MM.1S (cell line): ENCODE data around the gene ZFAND2B.

Experiments used
- DNase-seq: peaks from one replicate; pipeline ENCODE4 v3.0.0-alpha.2; 2015
- H2AFZ ChIP-seq: fragments of 300-600 bp; sonication (generic); 2 replicates; pipeline ENCODE4 v1.6.0; 2016; ENCODE audit warnings: antibody characterized with exemption, low read length
- H3F3A ChIP-seq: fragments of 300-600 bp; sonication (generic); 2 replicates; pipeline ENCODE4 v1.6.1; 2016; ENCODE audit warnings: mild to moderate bottlenecking, antibody characterized with exemption, low read length, moderate library complexity, mixed read lengths; ENCODE audit not compliant: insufficient read depth
- H3K27ac ChIP-seq: fragments of 300-600 bp; sonication (generic); 2 replicates; pipeline ENCODE4 v1.5.1; 2016; ENCODE audit warnings: mild to moderate bottlenecking, low read length
- H3K27me3 ChIP-seq: fragments of 300-600 bp; sonication (generic); replicated peaks from 2 replicates; pipeline ENCODE4 v1.6.0; 2016; ENCODE audit warnings: low read length; ENCODE audit not compliant: insufficient read depth
- H3K36me3 ChIP-seq: fragments of 300-600 bp; sonication (generic); replicated peaks from 2 replicates; pipeline ENCODE4 v1.6.1; 2016; ENCODE audit warnings: mild to moderate bottlenecking, low read length, mixed read lengths; ENCODE audit not compliant: insufficient read depth
- H3K4me1 ChIP-seq: fragments of 300-600 bp; sonication (generic); 2 replicates; pipeline ENCODE4 v1.6.1; 2016; ENCODE audit warnings: low read length, mixed read lengths
- H3K4me2 ChIP-seq: fragments of 300-600 bp; sonication (generic); 2 replicates; pipeline ENCODE4 v1.6.0; 2016; ENCODE audit warnings: low read depth, low read length
- H3K4me3 ChIP-seq: fragments of 300-600 bp; sonication (generic); 2 replicates; pipeline ENCODE4 v1.5.1; 2016; ENCODE audit warnings: low read length, mixed read lengths
- H3K79me2 ChIP-seq: fragments of 300-600 bp; sonication (generic); 2 replicates; pipeline ENCODE4 v1.6.1; 2016; ENCODE audit warnings: mixed run types, low read length, mixed read lengths
- H3K9ac ChIP-seq: fragments of 300-600 bp; sonication (generic); 2 replicates; pipeline ENCODE4 v1.6.1; 2016; ENCODE audit warnings: low read length, mixed read lengths
- H3K9me2 ChIP-seq: fragments of 300-600 bp; sonication (generic); replicated peaks from 2 replicates; pipeline ENCODE4 v1.6.1; 2016; ENCODE audit warnings: mild to moderate bottlenecking, low read length, mixed read lengths; ENCODE audit not compliant: insufficient read depth
- H3K9me3 ChIP-seq: fragments of 300-600 bp; sonication (generic); replicated peaks from 2 replicates; pipeline ENCODE4 v1.6.1; 2016; ENCODE audit warnings: mild to moderate bottlenecking, low read length, mixed read lengths; ENCODE audit not compliant: insufficient read depth
- H4K20me1 ChIP-seq: fragments of 300-600 bp; sonication (generic); 2 replicates; pipeline ENCODE4 v1.6.1; 2016; ENCODE audit warnings: mild to moderate bottlenecking, low read length, moderate library complexity, mixed read lengths; ENCODE audit not compliant: insufficient read depth
- EZH2 ChIP-seq: fragments of 300-600 bp; sonication (generic); optimal IDR thresholded peaks from 2 replicates; pipeline ENCODE3; 2017; ENCODE audit warnings: low read depth, mild to moderate bottlenecking, antibody characterized with exemption, low read length, mixed read lengths
- EZH2phosphoT487 ChIP-seq: fragments of 300-600 bp; sonication (generic); IDR thresholded peaks from 2 replicates; pipeline ENCODE4 v1.6.1; 2018; ENCODE audit warnings: antibody characterized with exemption, low read length
- TF ChIP-seq, protein P1 (sequence below): fragments of 300-600 bp; sonication (generic); IDR thresholded peaks from 2 replicates; pipeline ENCODE4 v1.5.1; 2016; ENCODE audit warnings: antibody characterized with exemption, low read length, mixed read lengths

ZFAND2B gene

DNA sequence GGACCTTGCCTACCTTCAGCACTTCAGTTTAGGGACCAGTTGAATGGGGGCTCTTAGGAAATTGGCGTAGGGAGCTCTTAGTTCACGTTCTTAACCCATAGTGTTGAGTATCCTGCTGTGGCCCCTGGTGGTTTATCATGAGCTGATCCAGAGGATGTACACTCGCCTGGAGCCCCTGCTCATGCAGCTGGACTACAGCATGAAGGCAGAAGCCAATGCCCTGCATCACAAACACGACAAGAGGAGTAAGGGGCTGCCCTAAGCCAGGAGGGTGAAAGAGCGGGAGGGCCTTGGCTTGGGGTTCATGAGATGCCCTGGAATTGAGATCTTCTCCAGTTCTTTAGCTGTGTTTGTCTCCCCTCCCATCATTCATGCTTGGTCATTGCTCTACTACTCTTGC lies 25.6 kb upstream of the ZFAND2B start:
- Histone ChIP-seq H3K4me3 (no peak overlapping the region), H3K27ac (no peak overlapping the region), H3K4me1 (peaks cover 7% of the 10 kb centered on the region; the same call in 1 of the 2 replicates), H4K20me1 (no peaks in the 10 kb centered on the region), H3K9me3 (no peaks in the 10 kb centered on the region), H3F3A (peaks cover 19% of the 10 kb centered on the region), H3K79me2 (peaks cover 31% of the 10 kb centered on the region), H3K27me3 (no peaks in the 10 kb centered on the region), H3K9ac (no peak overlapping the region), H3K4me2 (no peak overlapping the region), H2AFZ (no peak overlapping the region), H3K9me2 (no peaks in the 10 kb centered on the region), H3K36me3 (peaks cover 4% of the 10 kb centered on the region; the same call in 1 of the 2 replicates)
- DNase-seq: no peak
- TF ChIP-seq EZH2phosphoT487 (no peak), EZH2 (no peak)
- TF ChIP-seq, protein P1, sequence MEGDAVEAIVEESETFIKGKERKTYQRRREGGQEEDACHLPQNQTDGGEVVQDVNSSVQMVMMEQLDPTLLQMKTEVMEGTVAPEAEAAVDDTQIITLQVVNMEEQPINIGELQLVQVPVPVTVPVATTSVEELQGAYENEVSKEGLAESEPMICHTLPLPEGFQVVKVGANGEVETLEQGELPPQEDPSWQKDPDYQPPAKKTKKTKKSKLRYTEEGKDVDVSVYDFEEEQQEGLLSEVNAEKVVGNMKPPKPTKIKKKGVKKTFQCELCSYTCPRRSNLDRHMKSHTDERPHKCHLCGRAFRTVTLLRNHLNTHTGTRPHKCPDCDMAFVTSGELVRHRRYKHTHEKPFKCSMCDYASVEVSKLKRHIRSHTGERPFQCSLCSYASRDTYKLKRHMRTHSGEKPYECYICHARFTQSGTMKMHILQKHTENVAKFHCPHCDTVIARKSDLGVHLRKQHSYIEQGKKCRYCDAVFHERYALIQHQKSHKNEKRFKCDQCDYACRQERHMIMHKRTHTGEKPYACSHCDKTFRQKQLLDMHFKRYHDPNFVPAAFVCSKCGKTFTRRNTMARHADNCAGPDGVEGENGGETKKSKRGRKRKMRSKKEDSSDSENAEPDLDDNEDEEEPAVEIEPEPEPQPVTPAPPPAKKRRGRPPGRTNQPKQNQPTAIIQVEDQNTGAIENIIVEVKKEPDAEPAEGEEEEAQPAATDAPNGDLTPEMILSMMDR: no peak

DNA sequence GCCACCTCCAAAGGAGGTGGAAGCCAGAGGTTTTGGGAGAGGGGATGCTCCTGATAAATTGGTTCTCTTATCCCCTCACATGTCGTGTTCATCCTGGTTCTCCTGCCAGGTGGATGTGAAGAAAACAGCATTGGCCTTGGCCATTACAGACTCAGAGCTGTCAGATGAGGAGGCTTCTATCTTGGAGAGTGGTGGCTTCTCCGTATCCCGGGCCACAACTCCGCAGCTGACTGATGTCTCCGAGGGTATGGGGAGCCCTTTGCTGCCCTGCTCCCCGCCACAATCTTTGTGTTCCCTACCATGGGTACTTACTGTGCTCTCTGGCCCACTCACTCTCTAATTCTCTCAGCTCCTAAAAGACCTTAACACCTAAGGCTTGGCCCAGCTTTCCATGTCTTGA lies 25.1 kb upstream of the ZFAND2B start:
- Histone ChIP-seq H3K4me2 (no peak overlapping the region), H3K9me2 (no peaks in the 10 kb centered on the region), H3K9me3 (no peaks in the 10 kb centered on the region), H3K27ac (no peak overlapping the region), H3F3A (peaks cover 14% of the 10 kb centered on the region), H2AFZ (no peak overlapping the region), H4K20me1 (no peaks in the 10 kb centered on the region), H3K79me2 (peaks cover 26% of the 10 kb centered on the region), H3K9ac (no peak overlapping the region), H3K4me3 (no peak overlapping the region), H3K27me3 (no peaks in the 10 kb centered on the region), H3K36me3 (peaks cover 4% of the 10 kb centered on the region; the same call in 1 of the 2 replicates), H3K4me1 (peaks cover 7% of the 10 kb centered on the region; the same call in 1 of the 2 replicates)
- no peak for DNase-seq
- TF ChIP-seq EZH2phosphoT487: no peak
- TF ChIP-seq, protein P1: no peak
- TF ChIP-seq EZH2: no peak

DNA sequence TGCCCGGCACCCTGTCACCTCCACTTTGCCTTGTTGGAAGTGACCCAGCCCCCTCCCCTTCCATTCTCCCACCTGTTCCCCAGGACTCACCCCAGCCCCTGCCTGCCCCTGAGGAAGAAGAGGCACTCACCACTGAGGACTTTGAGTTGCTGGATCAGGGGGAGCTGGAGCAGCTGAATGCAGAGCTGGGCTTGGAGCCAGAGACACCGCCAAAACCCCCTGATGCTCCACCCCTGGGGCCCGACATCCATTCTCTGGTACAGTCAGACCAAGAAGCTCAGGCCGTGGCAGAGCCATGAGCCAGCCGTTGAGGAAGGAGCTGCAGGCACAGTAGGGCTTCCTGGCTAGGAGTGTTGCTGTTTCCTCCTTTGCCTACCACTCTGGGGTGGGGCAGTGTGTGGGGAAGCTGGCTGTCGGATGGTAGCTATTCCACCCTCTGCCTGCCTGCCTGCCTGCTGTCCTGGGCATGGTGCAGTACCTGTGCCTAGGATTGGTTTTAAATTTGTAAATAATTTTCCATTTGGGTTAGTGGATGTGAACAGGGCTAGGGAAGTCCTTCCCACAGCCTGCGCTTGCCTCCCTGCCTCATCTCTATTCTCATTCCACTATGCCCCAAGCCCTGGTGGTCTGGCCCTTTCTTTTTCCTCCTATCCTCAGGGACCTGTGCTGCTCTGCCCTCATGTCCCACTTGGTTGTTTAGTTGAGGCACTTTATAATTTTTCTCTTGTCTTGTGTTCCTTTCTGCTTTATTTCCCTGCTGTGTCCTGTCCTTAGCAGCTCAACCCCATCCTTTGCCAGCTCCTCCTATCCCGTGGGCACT lies 24.0 kb upstream of the ZFAND2B start:
- Histone ChIP-seq H4K20me1 (no peaks in the 10 kb centered on the region), H3F3A (peaks cover 4% of the 10 kb centered on the region), H3K79me2 (peaks cover 24% of the 10 kb centered on the region), H3K4me1 (peaks cover 7% of the 10 kb centered on the region; the same call in 1 of the 2 replicates), H3K4me2 (no peak overlapping the region), H3K9ac (no peak overlapping the region), H3K27ac (no peak overlapping the region), H2AFZ (no peak overlapping the region), H3K9me2 (no peaks in the 10 kb centered on the region), H3K36me3 (peaks cover 4% of the 10 kb centered on the region; the same call in 1 of the 2 replicates), H3K4me3 (no peak overlapping the region), H3K9me3 (no peaks in the 10 kb centered on the region), H3K27me3 (no peaks in the 10 kb centered on the region)
- no peak for DNase-seq
- TF ChIP-seq EZH2: no peak
- TF ChIP-seq, protein P1: no peak
- no peak for TF ChIP-seq EZH2phosphoT487
